Keratinocyte (primary cell): ENCODE data around the gene CELF2. TPM values are rescaled to one million over a fixed set of nuclear protein-coding genes. Genes with fewer than 3 reads are reported as not detected.

Experiments
- DNase-seq: peaks from one replicate; pipeline ENCODE4 v3.0.0-alpha.2; 2011; ENCODE audit warnings: low read depth, missing footprints, low spot score
- FAIRE-seq: peaks from 2 replicates; lab custom pipeline; 2011; peaks lifted over from hg19 to GRCh38; lab: Jason Lieb, UNC
- H2AFZ ChIP-seq: 2 replicates; pipeline ENCODE4 v1.6.0; 2012; ENCODE audit warnings: low read length, control low read depth, inconsistent platforms; ENCODE audit not compliant: control insufficient read depth
- H3K27ac ChIP-seq: 2 replicates; pipeline ENCODE4 v1.5.1; 2011; ENCODE audit warnings: low read length; ENCODE audit not compliant: control insufficient read depth, insufficient read depth
- H3K27me3 ChIP-seq: 3 replicates; pipeline ENCODE4 v1.6.0; 2011; ENCODE audit warnings: low read length; ENCODE audit not compliant: control insufficient read depth, insufficient read depth; ENCODE audit errors: extremely low read depth
- H3K36me3 ChIP-seq, 2 experiments: 2 replicates in 1 of 2; 3 replicates in 1 of 2; pipeline ENCODE4 v1.5.1; 2011; ENCODE audit warnings: low read length in 2 of 2, mild to moderate bottlenecking in 1 of 2; ENCODE audit not compliant: control insufficient read depth in 2 of 2, insufficient read depth in 2 of 2; ENCODE audit errors: extremely low read depth in 1 of 2
- H3K4me1 ChIP-seq: 3 replicates; pipeline ENCODE4 v1.5.1; 2011; ENCODE audit warnings: low read length; ENCODE audit not compliant: control insufficient read depth, insufficient read depth; ENCODE audit errors: extremely low read depth
- H3K4me2 ChIP-seq: 3 replicates; pipeline ENCODE4 v1.6.0; 2011; ENCODE audit warnings: low read depth, low read length; ENCODE audit not compliant: control insufficient read depth, insufficient read depth; ENCODE audit errors: extremely low read depth
- H3K4me3 ChIP-seq, 3 experiments: fragments of 200-600 bp in 1 of 3; sonication (generic) in 1 of 3; 2 replicates in 2 of 3; 3 replicates in 1 of 3; pipeline ENCODE4 v1.5.1; 2011 to 2016; ENCODE audit warnings: low read length in 3 of 3, mild to moderate bottlenecking in 3 of 3, control low read depth in 2 of 3, inconsistent platforms in 1 of 3, low read depth in 1 of 3, mixed read lengths in 1 of 3, mixed run types in 1 of 3, moderate library complexity in 1 of 3; ENCODE audit not compliant: control insufficient read depth in 2 of 3, insufficient read depth in 2 of 3; ENCODE audit errors: extremely low read depth in 1 of 3
- H3K79me2 ChIP-seq: 2 replicates; pipeline ENCODE4 v1.6.0; 2012; ENCODE audit warnings: low read length; ENCODE audit not compliant: control insufficient read depth, insufficient read depth
- H3K9ac ChIP-seq: 3 replicates; pipeline ENCODE4 v1.6.0; 2011; ENCODE audit warnings: low read length; ENCODE audit not compliant: control insufficient read depth, insufficient read depth; ENCODE audit errors: extremely low read depth
- H3K9me1 ChIP-seq: 3 replicates; pipeline ENCODE4 v1.6.0; 2011; ENCODE audit warnings: low read length; ENCODE audit not compliant: control insufficient read depth, insufficient read depth; ENCODE audit errors: extremely low read depth
- H3K9me3 ChIP-seq: 2 replicates; pipeline ENCODE4 v1.5.1; 2012; ENCODE audit warnings: low read depth, low read length; ENCODE audit not compliant: control insufficient read depth
- H4K20me1 ChIP-seq: 3 replicates; pipeline ENCODE4 v1.6.0; 2011; ENCODE audit warnings: low read length; ENCODE audit not compliant: control insufficient read depth, insufficient read depth; ENCODE audit errors: extremely low read depth
- EZH2 ChIP-seq: IDR thresholded peaks from one replicate; pipeline ENCODE4 v1.6.1; 2012; ENCODE audit warnings: inconsistent platforms, mild to moderate bottlenecking, low read length, moderate library complexity
- dilution Hi-C: fragments of 300-500 bp; cut with MboI; formaldehyde crosslinking; loops from one replicate; pipeline ENCODE4 v1.7.0; 2020; ENCODE audit warnings: low sequenced_read_pairs; ENCODE audit not compliant: extremely low pct_ligation_motif_present
- polyA plus RNA-seq, 5 experiments: library from polyadenylated mRNA; depleted of rRNA in 3 of 5; stranded (reverse) in 3 of 5; stranded (forward) in 1 of 5; unstranded in 1 of 5; fragments of >200 nt; gene quantifications; 1 replicate in 1 of 5; 2 replicates in 3 of 5; 3 replicates in 1 of 5; pipeline versions ENCODE4 v1.2.1 to v1.2.3, GENCODE V29; 2011 to 2012; ENCODE audit warnings: missing spikeins in 2 of 5, low read depth in 1 of 5, low replicate concordance in 1 of 5
- TF ChIP-seq, protein P1 (sequence below), 3 experiments: IDR thresholded peaks in 1 of 3; conservative IDR thresholded peaks in 1 of 3; optimal IDR thresholded peaks in 1 of 3; 2 replicates in 2 of 3; 3 replicates in 1 of 3; pipeline versions ENCODE3 to v1.5.1; 2011; ENCODE audit warnings: low read length in 3 of 3, mild to moderate bottlenecking in 3 of 3, moderate library complexity in 2 of 3, control low read depth in 1 of 3, inconsistent platforms in 1 of 3; ENCODE audit not compliant: insufficient read depth in 2 of 3; ENCODE audit errors: extremely low read depth in 1 of 3

The CELF2 gene
- polyA plus RNA-seq, 1 donor (not counting 4 experiments of a cell fraction or from before 2014, with no cell fraction given), result 9.8 TPM

DNA sequence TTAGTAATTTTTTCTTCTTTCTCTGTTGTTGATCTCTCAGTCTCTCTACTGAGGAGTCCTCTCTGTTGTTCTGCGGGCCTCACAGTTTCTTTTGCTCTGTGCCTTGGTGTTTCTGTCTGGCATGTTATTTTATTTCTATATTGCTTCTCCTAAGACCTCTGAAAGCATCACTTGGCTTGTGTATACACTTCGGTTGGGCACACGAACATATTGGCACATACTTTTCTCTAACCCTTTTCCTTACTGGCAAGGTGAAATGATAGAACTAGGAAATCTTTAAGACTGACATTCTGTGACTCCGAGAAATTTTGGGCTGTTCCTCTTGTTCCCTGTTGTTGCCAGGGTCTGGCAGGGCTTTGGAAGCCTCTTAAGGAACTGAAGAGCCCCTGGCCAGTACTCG is 148.9 kb downstream of the CELF2 start:
- Histone ChIP-seq H3K79me2 (no peaks in the 10 kb centered on the region), H3K36me3 (no peaks in the 10 kb centered on the region), H4K20me1 (no peaks in the 10 kb centered on the region), H3K27me3 (peaks cover 25% of the 10 kb centered on the region), H3K4me2 (no peak overlapping the region), H3K27ac (no peak overlapping the region), H3K9ac (no peak overlapping the region), H3K4me3 (no peak overlapping the region), H2AFZ (no peak overlapping the region), H3K4me1 (no peaks in the 10 kb centered on the region), H3K9me1 (no peaks in the 10 kb centered on the region), H3K9me3 (no peaks in the 10 kb centered on the region)
- dilution Hi-C loops, result no loop called here
- TF ChIP-seq EZH2, result no peak
- TF ChIP-seq, protein P1, sequence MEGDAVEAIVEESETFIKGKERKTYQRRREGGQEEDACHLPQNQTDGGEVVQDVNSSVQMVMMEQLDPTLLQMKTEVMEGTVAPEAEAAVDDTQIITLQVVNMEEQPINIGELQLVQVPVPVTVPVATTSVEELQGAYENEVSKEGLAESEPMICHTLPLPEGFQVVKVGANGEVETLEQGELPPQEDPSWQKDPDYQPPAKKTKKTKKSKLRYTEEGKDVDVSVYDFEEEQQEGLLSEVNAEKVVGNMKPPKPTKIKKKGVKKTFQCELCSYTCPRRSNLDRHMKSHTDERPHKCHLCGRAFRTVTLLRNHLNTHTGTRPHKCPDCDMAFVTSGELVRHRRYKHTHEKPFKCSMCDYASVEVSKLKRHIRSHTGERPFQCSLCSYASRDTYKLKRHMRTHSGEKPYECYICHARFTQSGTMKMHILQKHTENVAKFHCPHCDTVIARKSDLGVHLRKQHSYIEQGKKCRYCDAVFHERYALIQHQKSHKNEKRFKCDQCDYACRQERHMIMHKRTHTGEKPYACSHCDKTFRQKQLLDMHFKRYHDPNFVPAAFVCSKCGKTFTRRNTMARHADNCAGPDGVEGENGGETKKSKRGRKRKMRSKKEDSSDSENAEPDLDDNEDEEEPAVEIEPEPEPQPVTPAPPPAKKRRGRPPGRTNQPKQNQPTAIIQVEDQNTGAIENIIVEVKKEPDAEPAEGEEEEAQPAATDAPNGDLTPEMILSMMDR (optimal IDR thresholded peaks at IDR 0.05 in 1 of 3, IDR thresholded peaks at IDR 0.05 in 1 of 3, conservative IDR thresholded peaks at IDR 0.05 in 1 of 3; ENCODE audit: extremely low read depth in 1 of 3, insufficient read depth in 2 of 3, low read length in 3 of 3), result no peak
- DNase-seq, result no peak
- no peak for FAIRE-seq

DNA sequence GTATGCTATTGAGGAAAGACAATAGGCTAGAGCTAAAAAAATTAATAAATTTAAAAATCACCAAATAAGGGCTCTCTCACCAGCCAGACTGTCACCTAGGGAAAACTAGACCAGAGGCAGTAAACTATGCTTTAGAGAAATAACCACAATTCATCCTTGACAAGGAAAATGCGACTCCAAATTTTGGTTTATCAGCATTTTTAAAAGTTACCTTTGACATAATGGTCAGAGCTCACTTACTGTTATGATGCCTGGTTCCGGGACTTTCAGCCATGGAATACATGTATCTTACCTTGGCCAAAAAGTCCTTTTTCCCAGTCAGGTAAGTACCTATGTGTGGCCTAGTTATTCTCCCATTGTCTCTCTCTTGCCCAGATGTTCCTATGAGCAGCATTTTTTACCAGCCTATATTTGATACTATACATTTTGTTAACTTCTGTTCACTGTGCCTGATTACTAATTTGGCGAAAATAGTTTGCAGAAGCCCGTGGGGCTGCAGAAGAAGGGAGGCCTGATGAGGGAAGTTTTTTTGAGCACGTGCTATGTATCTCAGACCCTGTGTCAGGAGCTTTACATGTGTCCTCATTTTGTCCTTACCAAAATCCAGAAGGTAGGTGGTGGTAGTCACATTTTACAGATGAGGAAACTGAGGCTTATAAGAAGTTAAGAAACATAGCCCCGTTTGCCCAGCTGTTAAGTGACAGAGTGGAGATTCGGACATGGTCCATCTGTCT is 149.7 kb downstream of the CELF2 start:
- DNase-seq, result no peak
- H3K27me3 ChIP-seq, result peaks cover 22% of the 10 kb centered on the region
- no peak overlapping the region for H3K9ac ChIP-seq
- no peaks in the 10 kb centered on the region for H3K9me3 ChIP-seq
- no peak for FAIRE-seq
- TF ChIP-seq EZH2, result no peak
- TF ChIP-seq, protein P1 (optimal IDR thresholded peaks at IDR 0.05 in 1 of 3, IDR thresholded peaks at IDR 0.05 in 1 of 3, conservative IDR thresholded peaks at IDR 0.05 in 1 of 3; ENCODE audit: extremely low read depth in 1 of 3, insufficient read depth in 2 of 3, low read length in 3 of 3), result no peak
- no peak overlapping the region for H3K4me3 ChIP-seq
- H4K20me1 ChIP-seq, result no peaks in the 10 kb centered on the region
- dilution Hi-C loops, result no loop called here
- no peaks in the 10 kb centered on the region for H3K79me2 ChIP-seq
- no peaks in the 10 kb centered on the region for H3K4me1 ChIP-seq
- no peak overlapping the region for H3K27ac ChIP-seq
- no peaks in the 10 kb centered on the region for H3K36me3 ChIP-seq
- H3K4me2 ChIP-seq, result no peak overlapping the region
- H2AFZ ChIP-seq, result no peak overlapping the region
- no peaks in the 10 kb centered on the region for H3K9me1 ChIP-seq
